ENCODE results near the gene ANKH. TPM values are rescaled to one million over a fixed set of nuclear protein-coding genes. Genes with fewer than 3 reads are reported as not detected.
A peak's percentile ranks its signal among the peaks of the same experiment; 100 is the strongest.

Gene ANKH
- total RNA-seq, 1 experiment from 2014 or later, result 53.2 TPM

DNA sequence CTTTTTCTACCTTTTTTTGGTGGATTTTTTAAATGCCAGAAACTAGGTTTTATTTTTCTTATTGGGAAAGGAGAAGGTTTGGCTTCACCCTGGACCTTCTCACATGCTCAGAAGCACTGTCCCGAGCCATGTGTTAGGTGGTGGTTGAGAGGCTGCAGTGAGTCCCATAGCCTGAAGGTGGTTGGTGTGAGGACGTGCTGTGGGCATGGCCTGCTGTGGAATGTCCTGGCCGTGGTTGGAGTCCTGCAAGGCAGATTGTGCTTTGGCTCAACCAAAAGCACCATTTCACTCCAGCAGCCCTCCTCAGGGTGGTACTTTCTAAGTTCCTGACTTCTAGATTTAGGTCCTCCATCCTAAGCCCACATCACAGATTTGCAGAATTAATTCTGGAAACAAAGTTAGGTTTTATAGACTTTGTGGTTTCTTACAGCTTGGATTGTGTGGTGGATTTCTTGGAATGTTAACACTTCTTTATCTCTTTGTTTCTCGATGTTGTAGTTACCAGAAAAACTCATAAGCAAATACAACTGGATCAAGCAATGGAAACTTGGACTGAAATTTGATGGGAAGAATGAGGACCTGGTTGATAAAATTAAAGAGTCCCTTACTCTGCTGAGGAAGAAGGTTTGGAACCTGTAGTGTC, 184.4 kb downstream of the ANKH start:
- CTCF ChIA-PET, result no interaction called here
- no peak for DNase-seq
- H3K27ac Mint-ChIP-seq (ENCODE audit: unreplicated experiment), result no peak overlapping the region
- intact Hi-C loops (cut with micrococcal nuclease; ENCODE audit: unreplicated experiment), result no loop called here
- H3K27me3 Mint-ChIP-seq (ENCODE audit: unreplicated experiment), result no peaks in the 10 kb centered on the region
- H3K36me3 Mint-ChIP-seq (ENCODE audit: insufficient read depth, unreplicated experiment), result peaks cover 33% of the 10 kb centered on the region
- no TSS peak for BruUV-seq (replicated peaks)
- TF ChIP-seq, protein P1, sequence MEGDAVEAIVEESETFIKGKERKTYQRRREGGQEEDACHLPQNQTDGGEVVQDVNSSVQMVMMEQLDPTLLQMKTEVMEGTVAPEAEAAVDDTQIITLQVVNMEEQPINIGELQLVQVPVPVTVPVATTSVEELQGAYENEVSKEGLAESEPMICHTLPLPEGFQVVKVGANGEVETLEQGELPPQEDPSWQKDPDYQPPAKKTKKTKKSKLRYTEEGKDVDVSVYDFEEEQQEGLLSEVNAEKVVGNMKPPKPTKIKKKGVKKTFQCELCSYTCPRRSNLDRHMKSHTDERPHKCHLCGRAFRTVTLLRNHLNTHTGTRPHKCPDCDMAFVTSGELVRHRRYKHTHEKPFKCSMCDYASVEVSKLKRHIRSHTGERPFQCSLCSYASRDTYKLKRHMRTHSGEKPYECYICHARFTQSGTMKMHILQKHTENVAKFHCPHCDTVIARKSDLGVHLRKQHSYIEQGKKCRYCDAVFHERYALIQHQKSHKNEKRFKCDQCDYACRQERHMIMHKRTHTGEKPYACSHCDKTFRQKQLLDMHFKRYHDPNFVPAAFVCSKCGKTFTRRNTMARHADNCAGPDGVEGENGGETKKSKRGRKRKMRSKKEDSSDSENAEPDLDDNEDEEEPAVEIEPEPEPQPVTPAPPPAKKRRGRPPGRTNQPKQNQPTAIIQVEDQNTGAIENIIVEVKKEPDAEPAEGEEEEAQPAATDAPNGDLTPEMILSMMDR (IDR thresholded peaks at IDR 0.05; ENCODE audit: unreplicated experiment), result no peak
- no peak overlapping the region for H3K4me3 Mint-ChIP-seq (ENCODE audit: low read depth, unreplicated experiment)
- H3K9me3 Mint-ChIP-seq (ENCODE audit: low read depth, unreplicated experiment), result no peaks in the 10 kb centered on the region
- no peaks in the 10 kb centered on the region for H3K4me1 Mint-ChIP-seq (ENCODE audit: low read depth, unreplicated experiment)

DNA sequence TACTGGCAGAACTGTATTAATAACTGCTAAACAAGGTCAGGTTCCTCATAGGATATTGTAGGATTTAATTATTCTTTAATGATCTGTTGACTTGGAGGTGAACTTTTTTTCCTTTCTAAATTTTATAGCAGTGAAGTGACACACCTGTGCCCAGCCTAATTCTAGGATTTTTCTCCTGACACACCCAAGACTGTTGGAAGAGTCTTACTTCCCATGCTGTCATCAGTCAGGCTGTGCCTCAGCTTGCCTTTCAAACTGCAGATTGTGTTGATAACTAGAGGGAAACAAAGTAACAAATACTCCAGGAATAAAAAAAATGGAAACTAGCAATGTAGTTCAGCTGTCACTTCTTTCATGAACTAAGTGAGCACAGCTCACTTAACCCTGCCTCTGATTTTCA, 185.1 kb downstream of the ANKH start:
- TF ChIP-seq, protein P1 (IDR thresholded peaks at IDR 0.05; ENCODE audit: unreplicated experiment), result no peak
- BruUV-seq (replicated peaks), result no TSS peak
- intact Hi-C loops (cut with micrococcal nuclease; ENCODE audit: unreplicated experiment), result no loop called here
- H3K4me3 Mint-ChIP-seq (ENCODE audit: low read depth, unreplicated experiment), result no peak overlapping the region
- DNase-seq, result no peak
- no peaks in the 10 kb centered on the region for H3K27me3 Mint-ChIP-seq (ENCODE audit: unreplicated experiment)
- H3K36me3 Mint-ChIP-seq (ENCODE audit: insufficient read depth, unreplicated experiment), result peaks cover 37% of the 10 kb centered on the region
- H3K4me1 Mint-ChIP-seq (ENCODE audit: low read depth, unreplicated experiment), result no peaks in the 10 kb centered on the region
- no peaks in the 10 kb centered on the region for H3K9me3 Mint-ChIP-seq (ENCODE audit: low read depth, unreplicated experiment)
- no peak overlapping the region for H3K27ac Mint-ChIP-seq (ENCODE audit: unreplicated experiment)
- CTCF ChIA-PET, result interaction anchor here (0.5 kb wide), 1 partner anchor 9 kb away, joined by 6 read pairs; no protein-coding TSS in a partner anchor

DNA sequence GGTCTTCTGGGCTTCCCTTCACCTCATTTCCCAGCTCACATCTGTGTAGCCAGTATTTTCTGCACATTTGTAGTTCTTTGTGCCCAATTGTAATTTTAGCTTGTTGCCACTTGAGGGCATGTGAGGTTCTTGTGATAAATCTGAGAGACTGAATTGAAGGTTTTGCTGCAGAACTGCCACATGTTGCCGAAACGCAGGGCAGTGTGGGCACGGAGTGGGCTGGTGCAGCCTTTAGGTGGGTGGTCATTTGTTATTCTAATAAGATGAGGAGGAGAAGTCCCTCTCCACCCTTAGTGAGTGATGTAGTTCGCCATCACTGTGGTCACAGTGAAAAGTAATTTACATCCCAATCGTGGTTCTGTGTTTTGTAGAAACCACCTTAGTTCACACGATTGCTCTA, 185.8 kb downstream of the ANKH start:
- no peak overlapping the region for H3K4me3 Mint-ChIP-seq (ENCODE audit: low read depth, unreplicated experiment)
- no TSS peak for BruUV-seq (replicated peaks)

DNA sequence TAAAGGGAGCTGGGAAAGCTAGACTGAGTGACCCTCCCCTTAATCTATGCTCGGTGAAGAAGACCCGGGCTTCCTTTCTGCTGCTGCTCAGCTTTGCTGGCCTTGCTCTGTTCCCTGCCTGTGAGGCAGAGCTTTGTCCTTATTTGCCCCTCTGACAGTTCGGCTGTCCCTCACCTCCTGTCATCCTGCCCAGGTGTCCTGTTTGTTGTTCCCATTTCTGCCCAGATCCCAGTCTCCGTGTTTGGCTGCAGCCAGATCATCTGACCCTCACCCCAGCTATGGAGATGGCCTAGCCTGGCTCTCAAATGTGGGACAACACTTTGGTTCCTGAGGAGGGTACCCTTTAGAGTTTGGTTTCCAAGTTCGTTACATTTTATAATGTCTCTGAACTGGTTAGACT, 186.8 kb downstream of the ANKH start:
- intact Hi-C loops (cut with micrococcal nuclease; ENCODE audit: unreplicated experiment), result loop anchor here (2.0 kb wide), 1 partner anchor 324 kb away; no protein-coding TSS in a partner anchor
- Mint-ChIP-seq H3K4me3 (ENCODE audit: low read depth, unreplicated experiment) (no peak overlapping the region), H3K4me1 (ENCODE audit: low read depth, unreplicated experiment) (no peaks in the 10 kb centered on the region), H3K27me3 (ENCODE audit: unreplicated experiment) (no peaks in the 10 kb centered on the region), H3K27ac (ENCODE audit: unreplicated experiment) (no peak overlapping the region), H3K9me3 (ENCODE audit: low read depth, unreplicated experiment) (no peaks in the 10 kb centered on the region), H3K36me3 (ENCODE audit: insufficient read depth, unreplicated experiment) (peaks cover 26% of the 10 kb centered on the region)
- CTCF ChIA-PET, result interaction anchor here (1.2 kb wide), 1 partner anchor 17 kb away, joined by 3 read pairs; no protein-coding TSS in a partner anchor
- DNase-seq, result no peak
- no TSS peak for BruUV-seq (replicated peaks)
- TF ChIP-seq, protein P1 (IDR thresholded peaks at IDR 0.05; ENCODE audit: unreplicated experiment), result no peak

More for the DNA sequence above, 185.8 kb downstream of the ANKH start:
- peaks cover 35% of the 10 kb centered on the region for H3K36me3 Mint-ChIP-seq (ENCODE audit: insufficient read depth, unreplicated experiment)
- CTCF ChIA-PET, result interaction anchor here (0.6 to 1.2 kb wide), 6 partner anchors 17 to 329 kb away, joined by 3 to 6 read pairs (median 4); no protein-coding TSS in a partner anchor
- TF ChIP-seq, protein P1 (IDR thresholded peaks at IDR 0.05; ENCODE audit: unreplicated experiment), result peak; percentile 29
- no peaks in the 10 kb centered on the region for H3K4me1 Mint-ChIP-seq (ENCODE audit: low read depth, unreplicated experiment)
- no peaks in the 10 kb centered on the region for H3K9me3 Mint-ChIP-seq (ENCODE audit: low read depth, unreplicated experiment)
- no peaks in the 10 kb centered on the region for H3K27me3 Mint-ChIP-seq (ENCODE audit: unreplicated experiment)
- intact Hi-C loops (cut with micrococcal nuclease; ENCODE audit: unreplicated experiment), result loop anchor here (2.0 kb wide), 1 partner anchor 323 kb away; no protein-coding TSS in a partner anchor
- DNase-seq, result no peak
- H3K27ac Mint-ChIP-seq (ENCODE audit: unreplicated experiment), result no peak overlapping the region
